Activated gamma-delta T cell treated with Interleukin-2 at 50 U/mL for 16 hours (primary cell): ENCODE data around the gene MRPS31.

ENCODE experiments used
- DNase-seq: peaks from one replicate; pipeline ENCODE4 v3.0.0-alpha.2; 2020

The MRPS31 gene

GRCh38 chr13:40770934-40771618 lies at the start of gene MRPS31:
Gene MRPS31 (minus strand): TSS chr13:40771190. CDS start chr13:40771136, 54 bp downstream.
- peak; percentile 95 for DNase-seq

GRCh38 chr13:40819797-40820315 lies 48.9 kb upstream of the MRPS31 start:
- no peak for DNase-seq

GRCh38 chr13:40818926-40819325 lies 47.9 kb upstream of the MRPS31 start:
- DNase-seq: no peak

GRCh38 chr13:40814803-40815202 lies 43.8 kb upstream of the MRPS31 start:
- no peak for DNase-seq

- DNase-seq: no peak
Observed at GRCh38 chr13:40813667-40814454, 42.9 kb upstream of the MRPS31 start.

GRCh38 chr13:40812724-40813445 lies 41.9 kb upstream of the MRPS31 start:
- no peak for DNase-seq

GRCh38 chr13:40812102-40812501 lies 41.1 kb upstream of the MRPS31 start:
- DNase-seq: no peak

GRCh38 chr13:40809471-40809870 lies 38.5 kb upstream of the MRPS31 start:
- DNase-seq: no peak

- no peak for DNase-seq
Observed at GRCh38 chr13:40806241-40806640, 35.3 kb upstream of the MRPS31 start.

- no peak for DNase-seq
Observed at GRCh38 chr13:40803316-40803715, 32.3 kb upstream of the MRPS31 start.

- no peak for DNase-seq
Observed at GRCh38 chr13:40801255-40802217, 30.5 kb upstream of the MRPS31 start.

- DNase-seq: no peak
Observed at GRCh38 chr13:40800559-40800958, 29.6 kb upstream of the MRPS31 start.

GRCh38 chr13:40799508-40799907 lies 28.5 kb upstream of the MRPS31 start:
- no peak for DNase-seq

GRCh38 chr13:40798380-40798779 lies 27.4 kb upstream of the MRPS31 start:
- DNase-seq: no peak

GRCh38 chr13:40796649-40797048 lies 25.7 kb upstream of the MRPS31 start:
- no peak for DNase-seq

- no peak for DNase-seq
Observed at GRCh38 chr13:40794414-40795368, 23.7 kb upstream of the MRPS31 start.

- DNase-seq: no peak
Observed at GRCh38 chr13:40793339-40793738, 22.3 kb upstream of the MRPS31 start.

GRCh38 chr13:40792284-40793051 lies 21.5 kb upstream of the MRPS31 start:
- DNase-seq: no peak

GRCh38 chr13:40790154-40790616 lies 19.2 kb upstream of the MRPS31 start:
- no peak for DNase-seq
